Uterus (tissue), 2 donors: ENCODE results near the gene MCAT.

Experiments
- POLR2A ChIP-seq, 2 donors: fragments of 450-650 bp; IDR thresholded peaks; one replicate each; pipeline ENCODE4 v1.6.1; 2016; ENCODE audit warnings: antibody characterized with exemption in 2 of 2, mild to moderate bottlenecking in 1 of 2, moderate library complexity in 1 of 2
- TF ChIP-seq, protein P1 (sequence below), 4 experiments: fragments of 200-600 bp in 2 of 4; fragments of 450-650 bp in 2 of 4; sonication (generic) in 2 of 4; IDR thresholded peaks; one replicate each; pipeline ENCODE4 v1.5.1; 2016 to 2019; ENCODE audit warnings: antibody characterized with exemption in 4 of 4, mild to moderate bottlenecking in 2 of 4, moderate library complexity in 1 of 4

GRCh38 chr22:43171019-43171491, 27.9 kb upstream of the MCAT start:
- TF ChIP-seq, protein P1, sequence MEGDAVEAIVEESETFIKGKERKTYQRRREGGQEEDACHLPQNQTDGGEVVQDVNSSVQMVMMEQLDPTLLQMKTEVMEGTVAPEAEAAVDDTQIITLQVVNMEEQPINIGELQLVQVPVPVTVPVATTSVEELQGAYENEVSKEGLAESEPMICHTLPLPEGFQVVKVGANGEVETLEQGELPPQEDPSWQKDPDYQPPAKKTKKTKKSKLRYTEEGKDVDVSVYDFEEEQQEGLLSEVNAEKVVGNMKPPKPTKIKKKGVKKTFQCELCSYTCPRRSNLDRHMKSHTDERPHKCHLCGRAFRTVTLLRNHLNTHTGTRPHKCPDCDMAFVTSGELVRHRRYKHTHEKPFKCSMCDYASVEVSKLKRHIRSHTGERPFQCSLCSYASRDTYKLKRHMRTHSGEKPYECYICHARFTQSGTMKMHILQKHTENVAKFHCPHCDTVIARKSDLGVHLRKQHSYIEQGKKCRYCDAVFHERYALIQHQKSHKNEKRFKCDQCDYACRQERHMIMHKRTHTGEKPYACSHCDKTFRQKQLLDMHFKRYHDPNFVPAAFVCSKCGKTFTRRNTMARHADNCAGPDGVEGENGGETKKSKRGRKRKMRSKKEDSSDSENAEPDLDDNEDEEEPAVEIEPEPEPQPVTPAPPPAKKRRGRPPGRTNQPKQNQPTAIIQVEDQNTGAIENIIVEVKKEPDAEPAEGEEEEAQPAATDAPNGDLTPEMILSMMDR (IDR thresholded peaks at IDR 0.05) = no peak
- no peak for TF ChIP-seq POLR2A (IDR thresholded peaks at IDR 0.05)
